GM23338 (cell line): ENCODE measurements around the gene DYSF. TPM values are rescaled to one million over a fixed set of nuclear protein-coding genes. Genes with fewer than 3 reads are reported as not detected.

ENCODE experiments used
- ATAC-seq: fragments of 200-7000 bp; cut with Tn5 transposase; 3 replicates; pipeline ENCODE4 v1.9.1; 2020
- DNase-seq: peaks from one replicate; pipeline ENCODE4 v3.0.0-alpha.2; 2015; ENCODE audit warnings: low spot score
- H2AFZ ChIP-seq: fragments of 200-600 bp; sonication (generic); 2 replicates; pipeline ENCODE4 v1.8.0; 2016; ENCODE audit warnings: antibody characterized with exemption, mild to moderate bottlenecking, moderate library complexity
- H3F3A ChIP-seq: fragments of 200-600 bp; sonication (generic); replicated peaks from 2 replicates; pipeline ENCODE4 v1.8.0; 2017; ENCODE audit warnings: antibody characterized with exemption, mixed run types, low read depth
- H3K27ac ChIP-seq: fragments of 200-600 bp; sonication (generic); 2 replicates; pipeline ENCODE4 v1.6.1; 2016; ENCODE audit warnings: low read depth
- H3K27me3 ChIP-seq: fragments of 200-600 bp; sonication (generic); 2 replicates; pipeline ENCODE4 v1.8.0; 2016; ENCODE audit warnings: mild to moderate bottlenecking, mixed run types, moderate library complexity; ENCODE audit not compliant: insufficient read depth
- H3K36me3 ChIP-seq: fragments of 200-600 bp; sonication (generic); 2 replicates; pipeline ENCODE4 v1.8.0; 2016; ENCODE audit warnings: mild to moderate bottlenecking; ENCODE audit not compliant: insufficient read depth
- H3K4me1 ChIP-seq: fragments of 200-600 bp; sonication (generic); 2 replicates; pipeline ENCODE4 v1.8.0; 2016; ENCODE audit warnings: mild to moderate bottlenecking, moderate library complexity; ENCODE audit not compliant: insufficient read depth
- H3K4me2 ChIP-seq: fragments of 200-600 bp; sonication (generic); 2 replicates; pipeline ENCODE4 v1.7.1; 2017; ENCODE audit warnings: mixed run types
- H3K4me3 ChIP-seq: fragments of 200-600 bp; sonication (generic); 2 replicates; pipeline ENCODE4 v1.6.1; 2016; ENCODE audit warnings: mixed run types
- H3K79me2 ChIP-seq: fragments of 200-600 bp; sonication (generic); replicated peaks from 2 replicates; pipeline ENCODE4 v1.8.0; 2017; ENCODE audit warnings: mild to moderate bottlenecking; ENCODE audit not compliant: insufficient read depth
- H3K9me2 ChIP-seq: fragments of 200-600 bp; sonication (generic); 2 replicates; pipeline ENCODE4 v1.8.0; 2017; ENCODE audit not compliant: insufficient read depth
- H4K20me1 ChIP-seq: fragments of 200-600 bp; sonication (generic); replicated peaks from 2 replicates; pipeline ENCODE4 v1.8.0; 2017; ENCODE audit warnings: mild to moderate bottlenecking; ENCODE audit not compliant: insufficient read depth
- H3K27ac Mint-ChIP-seq: 2 replicates; pipeline ENCODE4 v1.8.0; 2020; ENCODE audit warnings: inconsistent platforms, mild to moderate bottlenecking, moderate library complexity, mixed read lengths
- H3K27me3 Mint-ChIP-seq: 3 replicates; pipeline ENCODE4 v1.8.0; 2022; ENCODE audit warnings: low read depth, mild to moderate bottlenecking, moderate library complexity, mixed read lengths, inconsistent platforms; ENCODE audit not compliant: insufficient read depth, poor library complexity
- H3K36me3 Mint-ChIP-seq: 3 replicates; pipeline ENCODE4 v1.8.0; 2021; ENCODE audit warnings: low read depth, mild to moderate bottlenecking, inconsistent platforms, moderate library complexity, mixed read lengths
- H3K4me1 Mint-ChIP-seq: 3 replicates; pipeline ENCODE4 v1.8.0; 2020; ENCODE audit warnings: mild to moderate bottlenecking, inconsistent platforms, mixed read lengths
- H3K4me3 Mint-ChIP-seq: 3 replicates; pipeline ENCODE4 v1.8.0; 2021; ENCODE audit warnings: moderate library complexity, mild to moderate bottlenecking, inconsistent platforms, mixed read lengths
- H3K9me3 Mint-ChIP-seq: 3 replicates; pipeline ENCODE4 v1.8.0; 2020; ENCODE audit warnings: moderate library complexity, mild to moderate bottlenecking, inconsistent platforms, mixed read lengths
- CREB1 ChIP-seq: fragments of 250-450 bp; sonication (Bioruptor Pico); IDR thresholded peaks from 2 replicates; pipeline ENCODE4 v1.5.0; 2020; ENCODE audit warnings: low read depth, mild to moderate bottlenecking, moderate library complexity
- EZH2 ChIP-seq: fragments of 200-600 bp; sonication (generic); IDR thresholded peaks from one replicate; pipeline ENCODE4 v1.8.0; 2017; ENCODE audit warnings: antibody characterized with exemption, mild to moderate bottlenecking, low read depth; ENCODE audit not compliant: unreplicated experiment
- JUNB ChIP-seq: IDR thresholded peaks from one replicate; pipeline ENCODE4 v1.6.1; 2016; ENCODE audit warnings: antibody characterized with exemption; ENCODE audit not compliant: unreplicated experiment
- NANOG ChIP-seq: IDR thresholded peaks from 2 replicates; pipeline ENCODE4 v1.6.1; 2016; ENCODE audit warnings: antibody characterized with exemption, borderline replicate concordance
- ZNF331 ChIP-seq: fragments of 250-450 bp; sonication (Bioruptor Pico); IDR thresholded peaks from 2 replicates; pipeline ENCODE4 v1.5.0; 2020; ENCODE audit warnings: low read depth, mild to moderate bottlenecking, moderate library complexity
- polyA plus RNA-seq: library from polyadenylated mRNA; unstranded; fragments of >200 nt; fragmentation: Nextera tagmentation; extraction: Ambion mirVana; gene quantifications from 2 replicates; pipeline ENCODE4 v1.2.1, GENCODE V29; 2016
- total RNA-seq: library from RNA; depleted of rRNA; stranded (reverse); fragments of >200 nt; shearing (Covaris generic); gene quantifications from 2 replicates; pipeline ENCODE4 v1.2.3, GENCODE V29; 2014
- TF ChIP-seq, protein P1 (sequence below): IDR thresholded peaks from 2 replicates; pipeline ENCODE4 v1.6.1; 2016; ENCODE audit warnings: antibody characterized with exemption
- TF ChIP-seq, protein P2 (sequence below), 2 experiments: fragments of 200-600 bp in 1 of 2; sonication (generic) in 1 of 2; conservative IDR thresholded peaks; 2 replicates each; pipeline versions ENCODE4 v1.5.1 to v1.6.1; 2016 to 2017; ENCODE audit warnings: antibody characterized with exemption in 2 of 2, low read depth in 2 of 2, mild to moderate bottlenecking in 2 of 2, moderate library complexity in 1 of 2
- TF ChIP-seq, protein P3 (sequence below): fragments of 250-450 bp; sonication (Bioruptor Pico); IDR thresholded peaks from 2 replicates; pipeline ENCODE4 v1.5.0; 2020; ENCODE audit warnings: mild to moderate bottlenecking, moderate library complexity
- TF ChIP-seq, protein P4 (sequence below): IDR thresholded peaks from one replicate; pipeline ENCODE4 v1.6.1; 2018; ENCODE audit warnings: antibody characterized with exemption; ENCODE audit not compliant: unreplicated experiment

DYSF gene
- total and polyA plus RNA-seq, 2 experiments from 2014 or later: 7.3 to 21.3 TPM

GRCh38 chr2:71601136-71602114, 148.1 kb downstream of the DYSF start (continued):
- TF ChIP-seq NANOG: no peak
- no peak for TF ChIP-seq ZNF331
- TF ChIP-seq EZH2: no peak
- no peak for TF ChIP-seq JUNB
- TF ChIP-seq, protein P1, sequence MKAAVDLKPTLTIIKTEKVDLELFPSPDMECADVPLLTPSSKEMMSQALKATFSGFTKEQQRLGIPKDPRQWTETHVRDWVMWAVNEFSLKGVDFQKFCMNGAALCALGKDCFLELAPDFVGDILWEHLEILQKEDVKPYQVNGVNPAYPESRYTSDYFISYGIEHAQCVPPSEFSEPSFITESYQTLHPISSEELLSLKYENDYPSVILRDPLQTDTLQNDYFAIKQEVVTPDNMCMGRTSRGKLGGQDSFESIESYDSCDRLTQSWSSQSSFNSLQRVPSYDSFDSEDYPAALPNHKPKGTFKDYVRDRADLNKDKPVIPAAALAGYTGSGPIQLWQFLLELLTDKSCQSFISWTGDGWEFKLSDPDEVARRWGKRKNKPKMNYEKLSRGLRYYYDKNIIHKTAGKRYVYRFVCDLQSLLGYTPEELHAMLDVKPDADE: no peak

DNA sequence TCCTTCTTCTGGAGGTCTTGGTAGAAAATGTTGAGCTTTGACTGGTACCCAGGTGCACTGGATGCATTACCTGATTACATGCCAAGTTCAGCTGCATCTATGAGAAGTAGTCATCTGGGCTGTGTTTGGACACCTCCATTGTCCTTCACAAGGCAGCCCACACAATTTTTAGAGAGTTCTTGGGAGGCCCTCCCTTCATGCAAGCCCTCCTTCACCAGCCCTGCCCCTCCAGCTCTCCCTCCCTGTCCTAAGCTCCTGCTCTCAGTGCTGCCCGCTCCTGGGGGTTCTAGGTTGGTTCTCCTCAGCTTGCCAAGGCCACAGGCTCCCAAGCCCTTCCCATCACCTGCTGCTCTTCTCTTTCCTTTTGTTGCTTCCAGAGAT, 148.7 kb downstream of the DYSF start:
- Histone ChIP-seq H3K36me3 (no peaks in the 10 kb centered on the region), H3F3A (no peaks in the 10 kb centered on the region), H3K4me2 (no peak overlapping the region), H3K79me2 (no peaks in the 10 kb centered on the region), H3K4me3 (no peak overlapping the region), H3K27ac (no peak overlapping the region), H4K20me1 (no peaks in the 10 kb centered on the region), H2AFZ (no peak overlapping the region), H3K9me2 (0 out of 2 replicates have a peak, but pooled peaks cover 3% of the 10 kb centered on the region), H3K27me3 (no peaks in the 10 kb centered on the region), H3K4me1 (0 out of 2 replicates have a peak, but pooled peaks cover 6% of the 10 kb centered on the region)
- no peaks in the 10 kb centered on the region for H3K9me3 Mint-ChIP-seq
- DNase-seq (no peak), ATAC-seq (no peak)
- no peak overlapping the region for H3K4me3 Mint-ChIP-seq
- H3K4me1 Mint-ChIP-seq: peaks cover 23% of the 10 kb centered on the region
- no peak overlapping the region for H3K27ac Mint-ChIP-seq
- H3K36me3 Mint-ChIP-seq: peaks cover 7% of the 10 kb centered on the region; the same call in 1 of the 3 replicates
- H3K27me3 Mint-ChIP-seq: peaks cover 6% of the 10 kb centered on the region
- TF ChIP-seq, protein P2, sequence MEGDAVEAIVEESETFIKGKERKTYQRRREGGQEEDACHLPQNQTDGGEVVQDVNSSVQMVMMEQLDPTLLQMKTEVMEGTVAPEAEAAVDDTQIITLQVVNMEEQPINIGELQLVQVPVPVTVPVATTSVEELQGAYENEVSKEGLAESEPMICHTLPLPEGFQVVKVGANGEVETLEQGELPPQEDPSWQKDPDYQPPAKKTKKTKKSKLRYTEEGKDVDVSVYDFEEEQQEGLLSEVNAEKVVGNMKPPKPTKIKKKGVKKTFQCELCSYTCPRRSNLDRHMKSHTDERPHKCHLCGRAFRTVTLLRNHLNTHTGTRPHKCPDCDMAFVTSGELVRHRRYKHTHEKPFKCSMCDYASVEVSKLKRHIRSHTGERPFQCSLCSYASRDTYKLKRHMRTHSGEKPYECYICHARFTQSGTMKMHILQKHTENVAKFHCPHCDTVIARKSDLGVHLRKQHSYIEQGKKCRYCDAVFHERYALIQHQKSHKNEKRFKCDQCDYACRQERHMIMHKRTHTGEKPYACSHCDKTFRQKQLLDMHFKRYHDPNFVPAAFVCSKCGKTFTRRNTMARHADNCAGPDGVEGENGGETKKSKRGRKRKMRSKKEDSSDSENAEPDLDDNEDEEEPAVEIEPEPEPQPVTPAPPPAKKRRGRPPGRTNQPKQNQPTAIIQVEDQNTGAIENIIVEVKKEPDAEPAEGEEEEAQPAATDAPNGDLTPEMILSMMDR (conservative IDR thresholded peaks at IDR 0.05; ENCODE audit: low read depth in 2 of 2): no peak
- TF ChIP-seq, protein P1: no peak
- TF ChIP-seq, protein P3, sequence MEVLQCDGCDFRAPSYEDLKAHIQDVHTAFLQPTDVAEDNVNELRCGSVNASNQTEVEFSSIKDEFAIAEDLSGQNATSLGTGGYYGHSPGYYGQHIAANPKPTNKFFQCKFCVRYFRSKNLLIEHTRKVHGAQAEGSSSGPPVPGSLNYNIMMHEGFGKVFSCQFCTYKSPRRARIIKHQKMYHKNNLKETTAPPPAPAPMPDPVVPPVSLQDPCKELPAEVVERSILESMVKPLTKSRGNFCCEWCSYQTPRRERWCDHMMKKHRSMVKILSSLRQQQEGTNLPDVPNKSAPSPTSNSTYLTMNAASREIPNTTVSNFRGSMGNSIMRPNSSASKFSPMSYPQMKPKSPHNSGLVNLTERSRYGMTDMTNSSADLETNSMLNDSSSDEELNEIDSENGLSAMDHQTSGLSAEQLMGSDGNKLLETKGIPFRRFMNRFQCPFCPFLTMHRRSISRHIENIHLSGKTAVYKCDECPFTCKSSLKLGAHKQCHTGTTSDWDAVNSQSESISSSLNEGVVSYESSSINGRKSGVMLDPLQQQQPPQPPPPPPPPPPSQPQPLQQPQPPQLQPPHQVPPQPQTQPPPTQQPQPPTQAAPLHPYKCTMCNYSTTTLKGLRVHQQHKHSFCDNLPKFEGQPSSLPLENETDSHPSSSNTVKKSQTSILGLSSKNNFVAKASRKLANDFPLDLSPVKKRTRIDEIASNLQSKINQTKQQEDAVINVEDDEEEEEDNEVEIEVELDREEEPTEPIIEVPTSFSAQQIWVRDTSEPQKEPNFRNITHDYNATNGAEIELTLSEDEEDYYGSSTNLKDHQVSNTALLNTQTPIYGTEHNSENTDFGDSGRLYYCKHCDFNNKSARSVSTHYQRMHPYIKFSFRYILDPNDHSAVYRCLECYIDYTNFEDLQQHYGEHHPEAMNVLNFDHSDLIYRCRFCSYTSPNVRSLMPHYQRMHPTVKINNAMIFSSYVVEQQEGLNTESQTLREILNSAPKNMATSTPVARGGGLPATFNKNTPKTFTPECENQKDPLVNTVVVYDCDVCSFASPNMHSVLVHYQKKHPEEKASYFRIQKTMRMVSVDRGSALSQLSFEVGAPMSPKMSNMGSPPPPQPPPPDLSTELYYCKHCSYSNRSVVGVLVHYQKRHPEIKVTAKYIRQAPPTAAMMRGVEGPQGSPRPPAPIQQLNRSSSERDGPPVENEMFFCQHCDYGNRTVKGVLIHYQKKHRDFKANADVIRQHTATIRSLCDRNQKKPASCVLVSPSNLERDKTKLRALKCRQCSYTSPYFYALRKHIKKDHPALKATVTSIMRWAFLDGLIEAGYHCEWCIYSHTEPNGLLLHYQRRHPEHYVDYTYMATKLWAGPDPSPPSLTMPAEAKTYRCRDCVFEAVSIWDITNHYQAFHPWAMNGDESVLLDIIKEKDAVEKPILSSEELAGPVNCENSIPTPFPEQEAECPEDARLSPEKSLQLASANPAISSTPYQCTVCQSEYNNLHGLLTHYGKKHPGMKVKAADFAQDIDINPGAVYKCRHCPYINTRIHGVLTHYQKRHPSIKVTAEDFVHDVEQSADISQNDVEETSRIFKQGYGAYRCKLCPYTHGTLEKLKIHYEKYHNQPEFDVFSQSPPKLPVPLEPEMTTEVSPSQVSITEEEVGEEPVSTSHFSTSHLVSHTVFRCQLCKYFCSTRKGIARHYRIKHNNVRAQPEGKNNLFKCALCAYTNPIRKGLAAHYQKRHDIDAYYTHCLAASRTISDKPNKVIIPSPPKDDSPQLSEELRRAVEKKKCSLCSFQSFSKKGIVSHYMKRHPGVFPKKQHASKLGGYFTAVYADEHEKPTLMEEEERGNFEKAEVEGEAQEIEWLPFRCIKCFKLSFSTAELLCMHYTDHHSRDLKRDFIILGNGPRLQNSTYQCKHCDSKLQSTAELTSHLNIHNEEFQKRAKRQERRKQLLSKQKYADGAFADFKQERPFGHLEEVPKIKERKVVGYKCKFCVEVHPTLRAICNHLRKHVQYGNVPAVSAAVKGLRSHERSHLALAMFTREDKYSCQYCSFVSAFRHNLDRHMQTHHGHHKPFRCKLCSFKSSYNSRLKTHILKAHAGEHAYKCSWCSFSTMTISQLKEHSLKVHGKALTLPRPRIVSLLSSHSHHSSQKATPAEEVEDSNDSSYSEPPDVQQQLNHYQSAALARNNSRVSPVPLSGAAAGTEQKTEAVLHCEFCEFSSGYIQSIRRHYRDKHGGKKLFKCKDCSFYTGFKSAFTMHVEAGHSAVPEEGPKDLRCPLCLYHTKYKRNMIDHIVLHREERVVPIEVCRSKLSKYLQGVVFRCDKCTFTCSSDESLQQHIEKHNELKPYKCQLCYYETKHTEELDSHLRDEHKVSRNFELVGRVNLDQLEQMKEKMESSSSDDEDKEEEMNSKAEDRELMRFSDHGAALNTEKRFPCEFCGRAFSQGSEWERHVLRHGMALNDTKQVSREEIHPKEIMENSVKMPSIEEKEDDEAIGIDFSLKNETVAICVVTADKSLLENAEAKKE (CRISPR knock-in tag): no peak
- no peak for TF ChIP-seq CREB1 (CRISPR knock-in tag)
- no peak for TF ChIP-seq NANOG
- TF ChIP-seq, protein P4, sequence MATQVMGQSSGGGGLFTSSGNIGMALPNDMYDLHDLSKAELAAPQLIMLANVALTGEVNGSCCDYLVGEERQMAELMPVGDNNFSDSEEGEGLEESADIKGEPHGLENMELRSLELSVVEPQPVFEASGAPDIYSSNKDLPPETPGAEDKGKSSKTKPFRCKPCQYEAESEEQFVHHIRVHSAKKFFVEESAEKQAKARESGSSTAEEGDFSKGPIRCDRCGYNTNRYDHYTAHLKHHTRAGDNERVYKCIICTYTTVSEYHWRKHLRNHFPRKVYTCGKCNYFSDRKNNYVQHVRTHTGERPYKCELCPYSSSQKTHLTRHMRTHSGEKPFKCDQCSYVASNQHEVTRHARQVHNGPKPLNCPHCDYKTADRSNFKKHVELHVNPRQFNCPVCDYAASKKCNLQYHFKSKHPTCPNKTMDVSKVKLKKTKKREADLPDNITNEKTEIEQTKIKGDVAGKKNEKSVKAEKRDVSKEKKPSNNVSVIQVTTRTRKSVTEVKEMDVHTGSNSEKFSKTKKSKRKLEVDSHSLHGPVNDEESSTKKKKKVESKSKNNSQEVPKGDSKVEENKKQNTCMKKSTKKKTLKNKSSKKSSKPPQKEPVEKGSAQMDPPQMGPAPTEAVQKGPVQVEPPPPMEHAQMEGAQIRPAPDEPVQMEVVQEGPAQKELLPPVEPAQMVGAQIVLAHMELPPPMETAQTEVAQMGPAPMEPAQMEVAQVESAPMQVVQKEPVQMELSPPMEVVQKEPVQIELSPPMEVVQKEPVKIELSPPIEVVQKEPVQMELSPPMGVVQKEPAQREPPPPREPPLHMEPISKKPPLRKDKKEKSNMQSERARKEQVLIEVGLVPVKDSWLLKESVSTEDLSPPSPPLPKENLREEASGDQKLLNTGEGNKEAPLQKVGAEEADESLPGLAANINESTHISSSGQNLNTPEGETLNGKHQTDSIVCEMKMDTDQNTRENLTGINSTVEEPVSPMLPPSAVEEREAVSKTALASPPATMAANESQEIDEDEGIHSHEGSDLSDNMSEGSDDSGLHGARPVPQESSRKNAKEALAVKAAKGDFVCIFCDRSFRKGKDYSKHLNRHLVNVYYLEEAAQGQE: no peak
- TF ChIP-seq ZNF331: no peak
